ENCODE data around the gene HYCC2. TPM values are rescaled to one million over a fixed set of nuclear protein-coding genes. Genes with fewer than 3 reads are reported as not detected.
A peak's percentile ranks its signal among the peaks of the same experiment; 100 is the strongest.

Gene HYCC2
- total RNA-seq (2013) = 11.1 TPM
- polyA plus RNA-seq (10 to 100 TPM in 1 of 3 donors, 1 to 10 TPM in 2; 6.8 to 10.2 (median 7.7) TPM), polyA minus RNA-seq (4.7 and 5.0 TPM in 2 replicates), total RNA-seq (18.5 to 89.0 (median 65.1) reads per million in 11 experiments)

DNA sequence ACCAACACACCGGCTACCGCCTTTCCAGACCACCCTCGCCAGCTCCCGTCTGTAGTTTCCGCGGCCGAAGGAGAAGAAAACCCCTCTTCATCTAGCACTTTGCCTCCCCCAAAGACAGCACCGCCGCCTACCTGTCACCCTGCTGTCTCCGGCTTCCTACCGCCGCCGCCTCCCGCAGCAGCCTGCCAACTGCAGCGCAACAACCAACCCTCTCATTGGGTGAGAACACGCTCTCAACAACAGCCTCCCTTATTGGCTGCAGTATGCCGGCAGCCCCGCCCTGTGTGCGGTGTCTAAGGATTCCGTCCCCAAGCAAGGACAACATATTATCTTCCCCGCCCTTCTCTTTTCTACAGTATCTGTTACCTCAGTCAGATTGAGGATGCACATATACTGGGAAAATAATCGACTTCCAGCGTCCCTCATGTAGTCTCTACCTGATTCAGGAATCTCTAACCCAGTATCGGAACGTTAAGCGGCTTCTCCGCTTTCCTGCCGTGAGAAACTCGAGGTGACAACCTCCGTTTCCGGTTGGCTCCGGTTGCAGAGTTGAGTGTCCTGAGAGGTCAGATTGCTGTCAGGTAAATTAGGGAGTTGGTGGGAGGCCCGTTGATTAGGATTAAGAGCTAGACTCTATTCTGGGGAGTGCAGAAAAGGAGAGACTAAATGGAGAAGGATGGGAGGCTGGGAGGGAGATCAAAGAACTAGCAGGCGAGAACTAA, at the start of gene HYCC2, which contains the start of gene NDUFB3:
TSS of gene HYCC2 (minus strand) at position 193 of the 722 bp plus-strand sequence. CDS start 47,662 bp downstream, outside the sequence.
TSS of gene NDUFB3 (plus strand) at position 523 of the 722 bp plus-strand sequence. CDS start 6,882 bp downstream, outside the sequence.
- intact Hi-C loops (cut with micrococcal nuclease) = loop anchor here (2.0 to 10.0 kb wide), 5 partner anchors 45 to 167 kb away; partner anchors contain the start of genes CASP10 (in 1 of the 2) and CFLAR (in 1 of the 2)

More for the DNA sequence above, at the start of gene HYCC2, which contains the start of gene NDUFB3:
- Histone ChIP-seq H3K36me3 (replicated peaks in 1 of 2; ENCODE audit: control insufficient read depth in 1 of 2, insufficient read depth in 2 of 2, low read length in 2 of 2) (no peaks in the 10 kb centered on the region), H3K79me2 (ENCODE audit: insufficient read depth, low read length) (peaks cover 99% of the 10 kb centered on the region), H2AFZ (ENCODE audit: insufficient read depth, low read depth, low read length, poor library complexity, severe bottlenecking) (peak within 1 kb of the TSS; percentile 87), H3K9ac (ENCODE audit: insufficient read depth, low read length, poor library complexity, severe bottlenecking) (peak within 1 kb of the TSS; percentile 90), H3K4me2 (replicated peaks; ENCODE audit: extremely low read depth, low read length, poor library complexity, severe bottlenecking) (peak within 1 kb of the TSS; percentile 91), H4K20me1 (ENCODE audit: insufficient read depth, low read length) (peaks cover 29% of the 10 kb centered on the region), H3K9me3 (replicated peaks in 1 of 2; ENCODE audit: control insufficient read depth in 1 of 2, insufficient read depth in 1 of 2, low read length in 2 of 2) (no peaks in the 10 kb centered on the region), H3K4me1 (ENCODE audit: control insufficient read depth in 1 of 2, insufficient read depth in 2 of 2, low read length in 2 of 2) (peaks cover 28 to 53% of the 10 kb centered on the region in 2 donors), H3K27me3 (ENCODE audit: control insufficient read depth in 2 of 2, insufficient read depth in 2 of 2, low read length in 2 of 2) (no peaks in the 10 kb centered on the region), H3K27ac (ENCODE audit: low read depth in 1 of 2, low read length in 2 of 2) (peak within 1 kb of the TSS; percentile 48 to 94), H3K4me3 (replicated peaks in 1 of 3; ENCODE audit: low read depth in 2 of 3, low read length in 3 of 3) (peak within 1 kb of the TSS; percentile 76 to 89 (median 83))
- Mint-ChIP-seq H3K27me3 (ENCODE audit: low read depth in 3 of 3) (peaks cover 0 to 2% (median 2%) of the 10 kb centered on the region in 3 donors), H3K36me3 (peaks cover 2 to 7% of the 10 kb centered on the region in 2 donors), H3K4me1 (peaks cover 43% of the 10 kb centered on the region), H3K27ac (peak within 1 kb of the TSS; percentile 87 to 99 (median 92)), H3K4me3 (peak within 1 kb of the TSS; percentile 98 to 100), H3K9me3 (no peaks in the 10 kb centered on the region)
- TF ChIP-seq CTCF (IDR thresholded peaks at IDR 0.05) = no peak
- DNase-seq = peak; percentile 92 to 93 (median 92)
- 0% methylated on average over 27 of the region's 34 CpGs for WGBS (ENCODE audit: insufficient coverage)

Measured in CD14-positive monocyte (primary cell).